GM12801 (cell line): ENCODE results near the gene RIMBP2.

Source experiments
- CTCF ChIP-seq: IDR thresholded peaks from one replicate; pipeline ENCODE4 v1.5.1; 2011; ENCODE audit warnings: control low read depth; ENCODE audit not compliant: insufficient read length; ENCODE audit errors: extremely low read depth

RIMBP2 gene

GRCh38 chr12:130647814-130648213 lies 68.3 kb downstream of the RIMBP2 start:
- no peak for TF ChIP-seq CTCF

- no peak for TF ChIP-seq CTCF
These were observed 69.3 kb downstream of the RIMBP2 start for GRCh38 chr12:130646716-130647370.

GRCh38 chr12:130645751-130646150 lies 70.3 kb downstream of the RIMBP2 start:
- TF ChIP-seq CTCF: no peak

- TF ChIP-seq CTCF: no peak
These were observed 71.5 kb downstream of the RIMBP2 start for GRCh38 chr12:130644566-130644965.

GRCh38 chr12:130644146-130644545 lies 72.0 kb downstream of the RIMBP2 start:
- TF ChIP-seq CTCF: no peak

GRCh38 chr12:130642856-130643255 lies 73.2 kb downstream of the RIMBP2 start:
- no peak for TF ChIP-seq CTCF

- no peak for TF ChIP-seq CTCF
These were observed 74.4 kb downstream of the RIMBP2 start for GRCh38 chr12:130641533-130642184.
